ENCODE results near the gene CRLF1. TPM values are rescaled to one million over a fixed set of nuclear protein-coding genes. Genes with fewer than 3 reads are reported as not detected.

The CRLF1 gene
- total and polyA plus RNA-seq, 2 of the 8 experiments (the other 6 are each of a cell fraction or from before 2014, with no cell fraction given) = 7.2 to 10.3 TPM

GRCh38 chr19:18654469-18654868, 47.9 kb upstream of the CRLF1 start:
- peaks cover 8% of the 10 kb centered on the region for H3K79me1 ChIP-seq (ENCODE audit: low read depth, low read length)
- no peaks in the 10 kb centered on the region for H3K9me3 ChIP-seq (ENCODE audit: insufficient read depth in 2 of 2, low read depth in 1 of 2, low read length in 1 of 2)
- H3K23me2 ChIP-seq (ENCODE audit: low read depth, low read length) = peaks cover 13% of the 10 kb centered on the region; the same call in 1 of the 2 replicates
- H2BK12ac ChIP-seq (ENCODE audit: low read depth, low read length) = no peak overlapping the region
- no peak overlapping the region for H3K18ac ChIP-seq (ENCODE audit: extremely low read depth, low read length)
- CTCF ChIA-PET (ENCODE audit: partially characterized antibody) = interaction anchor here (0.6 kb wide), 1 partner anchor 39 kb away, joined by 3 read pairs; no protein-coding TSS in a partner anchor
- H3K27ac ChIP-seq (ENCODE audit: low read depth, low read length) = no peak overlapping the region
- H3K4me2 ChIP-seq (ENCODE audit: insufficient read depth in 1 of 2, low read depth in 2 of 2, low read length in 2 of 2) = no peak overlapping the region
- H2BK20ac ChIP-seq (ENCODE audit: low read length) = no peak overlapping the region
- no peak overlapping the region for H3K14ac ChIP-seq (ENCODE audit: insufficient read length)
- no peak overlapping the region for H2BK5ac ChIP-seq (ENCODE audit: low read depth, low read length)
- no peak overlapping the region for H3K4me3 ChIP-seq (ENCODE audit: extremely low read depth in 1 of 4, insufficient read depth in 2 of 4, low read depth in 3 of 4, low read length in 4 of 4)
- H2BK120ac ChIP-seq (replicated peaks; ENCODE audit: low read depth, low read length) = no peak overlapping the region
- no peak overlapping the region for H4K8ac ChIP-seq (ENCODE audit: extremely low read depth, insufficient read depth, low read length)
- POLR2A ChIA-PET (ENCODE audit: partially characterized antibody) = no interaction called here
- H2AFZ ChIP-seq (ENCODE audit: low read length) = no peak overlapping the region
- H3K4ac ChIP-seq (replicated peaks; ENCODE audit: insufficient read length, low read depth, low read length) = no peak overlapping the region
- no peak overlapping the region for H2BK15ac ChIP-seq (ENCODE audit: low read length)
- no peak overlapping the region for H3K56ac ChIP-seq (replicated peaks; ENCODE audit: insufficient read length, low read depth, low read length)
- H4K91ac ChIP-seq (replicated peaks; ENCODE audit: insufficient read length, low read length) = no peak overlapping the region
- H3K23ac ChIP-seq (ENCODE audit: insufficient read length) = no peak overlapping the region
- no peak for FAIRE-seq
- no peaks in the 10 kb centered on the region for H3K36me3 ChIP-seq (ENCODE audit: control insufficient read depth in 2 of 4, insufficient read depth in 4 of 4, low read length in 3 of 4)
- peaks cover 7 to 38% of the 10 kb centered on the region in 2 experiments for H4K20me1 ChIP-seq (replicated peaks in 1 of 2; ENCODE audit: control insufficient read depth in 1 of 2, insufficient read depth in 2 of 2, low read length in 2 of 2)
- H3K9ac ChIP-seq (replicated peaks in 1 of 4; ENCODE audit: extremely low read depth in 1 of 4, low read depth in 3 of 4, low read length in 3 of 4) = no peak overlapping the region
- H2AK5ac ChIP-seq (ENCODE audit: low read depth, low read length) = no peak overlapping the region
- peaks cover 0 to 15% (median 6%) of the 10 kb centered on the region in 4 experiments; a peak in 5 of 7 replicates for H3K4me1 ChIP-seq (replicated peaks in 1 of 4; ENCODE audit: control insufficient read depth in 3 of 4, insufficient read depth in 4 of 4, low read length in 3 of 4)
- no peaks in the 10 kb centered on the region; a peak in 1 of 4 replicates for H3K79me2 ChIP-seq (ENCODE audit: control insufficient read depth in 1 of 2, insufficient read depth in 2 of 2, low read length in 2 of 2)
- WGBS, 2 experiments (ENCODE audit: extremely low coverage in 1 of 2, insufficient coverage in 1 of 2, insufficient read length in 1 of 2, insufficient replicate concordance in 2 of 2, low coverage in 1 of 2, low lambda C conversion rate in 2 of 2, missing lambda C conversion rate in 1 of 2) = 95 to 100% methylated on average over 3 to 7 of the region's 7 CpGs
- DNase-seq (ENCODE audit: low read depth in 1 of 2, low spot score in 2 of 2) = no peak
- H4K5ac ChIP-seq (ENCODE audit: insufficient read length, low read depth, low read length) = no peak overlapping the region
- H3K27me3 ChIP-seq (replicated peaks in 1 of 4; ENCODE audit: control insufficient read depth in 3 of 4, extremely low read depth in 1 of 4, insufficient read depth in 3 of 4, low read length in 3 of 4) = peaks cover 0 to 4% (median 0%) of the 10 kb centered on the region in 4 experiments; a peak in 1 of 7 replicates
- no peak for TF ChIP-seq CREB1 (IDR thresholded peaks at IDR 0.05)
- no peak for TF ChIP-seq E2F6 (IDR thresholded peaks at IDR 0.05)
- no peak for TF ChIP-seq PHF8 (conservative IDR thresholded peaks at IDR 0.05; ENCODE audit: low read depth, low read length)
- TF ChIP-seq KDM4A (IDR thresholded peaks at IDR 0.05; ENCODE audit: low read depth, low read length, severe bottlenecking) = no peak
- no peak for TF ChIP-seq CEBPB (IDR thresholded peaks at IDR 0.05; ENCODE audit: low read depth, low read length)
- TF ChIP-seq KDM1A (IDR thresholded peaks at IDR 0.05; ENCODE audit: borderline replicate concordance, low read length) = no peak
- TF ChIP-seq SP4 (IDR thresholded peaks at IDR 0.05; ENCODE audit: low read length) = no peak
- TF ChIP-seq TAF1 (IDR thresholded peaks at IDR 0.05; ENCODE audit: low read depth, low read length) = no peak
- no peak for TF ChIP-seq BCL11A (IDR thresholded peaks at IDR 0.05; ENCODE audit: low read depth in 2 of 2, low read length in 2 of 2)
- TF ChIP-seq MAX (IDR thresholded peaks at IDR 0.05) = no peak
- no peak for TF ChIP-seq HDAC6 (IDR thresholded peaks at IDR 0.05; ENCODE audit: low read depth, low read length)
- no peak for TF ChIP-seq SAP30 (IDR thresholded peaks at IDR 0.05; ENCODE audit: insufficient read depth, insufficient replicate concordance, low read length)
- TF ChIP-seq RXRA (IDR thresholded peaks at IDR 0.05; ENCODE audit: insufficient read depth, low read depth, low read length) = no peak
- no peak for TF ChIP-seq RFX5 (IDR thresholded peaks at IDR 0.05; ENCODE audit: borderline replicate concordance, low read depth, low read length)

All from H1 (cell line).